HG03469 (cell line): Measurements from ENCODE around the gene COMMD1.
"Not testable (repeated sequence)": the region's sequence is repeated elsewhere in the genome, so short reads cannot be mapped to it uniquely, and the experiment has no call there.

Experiments
- ATAC-seq: cut with Tn5 transposase; IDR thresholded peaks from one replicate; pipeline ENCODE4 v1.9.1; 2021; ENCODE audit warnings: mild to moderate bottlenecking, moderate library complexity, moderate number of reproducible peaks; ENCODE audit not compliant: unreplicated experiment

The COMMD1 gene

GRCh38 chr2:62014102-62014501, 108.6 kb downstream of the COMMD1 start:
- no peak for ATAC-seq

GRCh38 chr2:62016957-62017356, 111.5 kb downstream of the COMMD1 start:
- ATAC-seq = no peak

GRCh38 chr2:62029910-62030309, 124.4 kb downstream of the COMMD1 start:
- ATAC-seq = no peak

GRCh38 chr2:62030902-62031301, 125.4 kb downstream of the COMMD1 start:
- no peak for ATAC-seq

GRCh38 chr2:62032096-62032495, 126.6 kb downstream of the COMMD1 start:
- ATAC-seq = no peak

- no peak for ATAC-seq
These were observed 129.2 kb downstream of the COMMD1 start for GRCh38 chr2:62034715-62035114.

GRCh38 chr2:62036229-62036628, 130.8 kb downstream of the COMMD1 start:
- no peak for ATAC-seq

GRCh38 chr2:62036761-62037250, 131.3 kb downstream of the COMMD1 start:
- no peak for ATAC-seq

GRCh38 chr2:62038975-62039771, 133.7 kb downstream of the COMMD1 start:
- ATAC-seq = peak; percentile 97

- no peak for ATAC-seq
These were observed 135.5 kb downstream of the COMMD1 start for GRCh38 chr2:62040926-62041325.

- not testable (repeated sequence) for ATAC-seq
These were observed 136.4 kb downstream of the COMMD1 start for GRCh38 chr2:62041701-62042385.

GRCh38 chr2:62042400-62042799, 136.9 kb downstream of the COMMD1 start:
- no peak for ATAC-seq

- no peak for ATAC-seq
These were observed 137.5 kb downstream of the COMMD1 start for GRCh38 chr2:62042944-62043343.

GRCh38 chr2:62045017-62045543, 139.6 kb downstream of the COMMD1 start:
- no peak for ATAC-seq

GRCh38 chr2:62046141-62046540, 140.7 kb downstream of the COMMD1 start:
- ATAC-seq = no peak

- ATAC-seq = no peak
These were observed 145.1 kb downstream of the COMMD1 start for GRCh38 chr2:62050456-62051045.

GRCh38 chr2:62054029-62054791, 148.7 kb downstream of the COMMD1 start:
- ATAC-seq = no peak

GRCh38 chr2:62054916-62055450, 149.5 kb downstream of the COMMD1 start:
- ATAC-seq = no peak

GRCh38 chr2:62055724-62056336, 150.4 kb downstream of the COMMD1 start:
- ATAC-seq = no peak

GRCh38 chr2:62056341-62056740, 150.9 kb downstream of the COMMD1 start:
- no peak for ATAC-seq
